Measurements from ENCODE around the gene NFKBIB.

DNA sequence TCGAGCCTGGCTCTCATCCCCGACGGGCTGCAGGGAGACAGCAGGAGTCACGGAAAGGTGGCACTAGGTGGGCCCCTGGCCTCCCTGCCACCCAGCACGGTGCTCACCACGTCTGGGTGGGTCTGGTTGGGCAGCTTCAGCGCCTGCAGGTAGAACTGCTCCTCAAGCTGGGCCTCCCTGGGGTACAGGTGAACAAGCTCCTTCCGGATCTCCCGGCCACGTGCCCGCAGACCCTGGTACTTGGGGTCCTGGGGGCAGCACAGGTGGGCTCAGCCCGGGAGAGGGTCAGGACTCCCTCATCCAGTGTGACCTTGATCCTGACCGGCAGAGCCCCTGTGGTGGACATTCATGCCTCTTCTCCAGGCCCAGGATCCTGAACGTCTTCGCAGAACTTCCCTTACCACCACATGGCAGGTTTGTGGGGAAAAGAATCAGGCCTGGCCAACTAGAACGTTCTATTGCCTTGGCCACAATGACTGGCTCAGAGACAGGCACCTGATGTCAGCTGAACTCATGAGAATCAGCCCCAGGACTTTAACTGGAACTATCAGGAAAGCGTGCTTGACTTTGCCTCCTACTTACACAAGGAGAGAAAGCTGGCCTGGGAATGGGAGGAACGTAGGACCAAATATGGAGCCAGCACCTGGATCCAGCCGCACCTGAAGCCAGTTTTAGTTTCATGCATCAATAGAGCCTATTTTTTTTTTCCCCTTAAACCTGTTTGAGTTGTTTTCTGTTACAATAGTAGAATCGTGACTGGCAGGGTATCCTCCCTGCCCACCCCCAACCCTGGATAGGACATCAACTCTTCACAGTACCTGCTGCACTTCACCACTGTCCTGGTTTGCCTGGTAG is 21.9 kb downstream of the NFKBIB start:
- TF ChIP-seq EZH2phosphoT487 (IDR thresholded peaks at IDR 0.05), result no peak
- TF ChIP-seq CTCF (IDR thresholded peaks at IDR 0.05), result no peak

Data from neural progenitor cell (in vitro differentiated cells).